SU-DHL-6 (cell line): Measurements from ENCODE around the gene RBBP4.

ENCODE experiments used
- EZH2phosphoT487 ChIP-seq: fragments of 200-600 bp; sonication (generic), shearing (Covaris generic); conservative IDR thresholded peaks from 2 replicates; pipeline ENCODE4 v1.6.1; 2018; ENCODE audit warnings: mild to moderate bottlenecking, antibody characterized with exemption, low read length, moderate library complexity, mixed read lengths
- TF ChIP-seq, protein P1 (sequence below): fragments of 200-600 bp; sonication (generic); IDR thresholded peaks from one replicate; pipeline ENCODE4 v1.5.1; 2017; ENCODE audit warnings: antibody characterized with exemption, mild to moderate bottlenecking, low read length, moderate library complexity; ENCODE audit not compliant: insufficient read depth, poor library complexity, severe bottlenecking

- TF ChIP-seq EZH2phosphoT487, result no peak
- TF ChIP-seq, protein P1, sequence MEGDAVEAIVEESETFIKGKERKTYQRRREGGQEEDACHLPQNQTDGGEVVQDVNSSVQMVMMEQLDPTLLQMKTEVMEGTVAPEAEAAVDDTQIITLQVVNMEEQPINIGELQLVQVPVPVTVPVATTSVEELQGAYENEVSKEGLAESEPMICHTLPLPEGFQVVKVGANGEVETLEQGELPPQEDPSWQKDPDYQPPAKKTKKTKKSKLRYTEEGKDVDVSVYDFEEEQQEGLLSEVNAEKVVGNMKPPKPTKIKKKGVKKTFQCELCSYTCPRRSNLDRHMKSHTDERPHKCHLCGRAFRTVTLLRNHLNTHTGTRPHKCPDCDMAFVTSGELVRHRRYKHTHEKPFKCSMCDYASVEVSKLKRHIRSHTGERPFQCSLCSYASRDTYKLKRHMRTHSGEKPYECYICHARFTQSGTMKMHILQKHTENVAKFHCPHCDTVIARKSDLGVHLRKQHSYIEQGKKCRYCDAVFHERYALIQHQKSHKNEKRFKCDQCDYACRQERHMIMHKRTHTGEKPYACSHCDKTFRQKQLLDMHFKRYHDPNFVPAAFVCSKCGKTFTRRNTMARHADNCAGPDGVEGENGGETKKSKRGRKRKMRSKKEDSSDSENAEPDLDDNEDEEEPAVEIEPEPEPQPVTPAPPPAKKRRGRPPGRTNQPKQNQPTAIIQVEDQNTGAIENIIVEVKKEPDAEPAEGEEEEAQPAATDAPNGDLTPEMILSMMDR, result no peak
Observed at GRCh38 chr1:32605711-32606424, 45.1 kb upstream of the RBBP4 start.
